ENCODE results near the gene RXFP4.

DNA sequence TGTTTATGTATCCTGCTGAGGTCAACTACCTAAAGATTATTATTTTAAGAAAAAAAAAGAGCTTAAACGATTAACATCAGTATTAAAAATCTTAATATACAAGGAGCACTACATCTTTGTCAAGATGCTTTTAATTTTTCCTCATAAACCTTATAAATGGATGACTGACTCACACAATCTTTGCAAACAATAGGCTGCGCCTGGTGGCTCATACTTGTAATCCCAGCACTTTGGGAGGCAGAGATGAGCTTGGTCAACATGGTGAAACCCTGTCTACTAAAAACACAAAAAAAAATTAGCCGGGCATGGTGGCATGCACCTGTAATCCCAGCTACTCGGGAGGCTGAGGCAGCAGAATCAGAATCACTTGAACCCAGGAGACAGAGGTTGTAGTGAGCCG, 9.0 kb upstream of the RXFP4 start:
- no peak for TF ChIP-seq CTCF (IDR thresholded peaks at IDR 0.05 in 8 of 11, conservative IDR thresholded peaks at IDR 0.05 in 3 of 11)
- no peak for TF ChIP-seq POLR2A (IDR thresholded peaks at IDR 0.05)
- TF ChIP-seq POLR2AphosphoS5 (IDR thresholded peaks at IDR 0.05), result no peak
